HepG2 (cell line): ENCODE data around the gene ITGB1. TPM values are rescaled to one million over a fixed set of nuclear protein-coding genes. Genes with fewer than 3 reads are reported as not detected.

Source experiments
- ARHGAP35 ChIP-seq: sonication (generic); formaldehyde crosslinking; IDR thresholded peaks from 2 replicates; pipeline ENCODE4 v1.9.0; 2022; ENCODE audit warnings: mild to moderate bottlenecking, inconsistent platforms, moderate library complexity, missing genetic modification reagents, borderline replicate concordance
- CCDC6 ChIP-seq: sonication (generic); formaldehyde crosslinking; IDR thresholded peaks from 2 replicates; pipeline ENCODE4 v1.8.1; 2022; ENCODE audit warnings: mild to moderate bottlenecking, missing genetic modification reagents, moderate library complexity
- HIVEP1 ChIP-seq: sonication (generic); formaldehyde crosslinking; IDR thresholded peaks from 2 replicates; pipeline ENCODE4 v1.4.0; 2020; ENCODE audit warnings: mild to moderate bottlenecking, missing genetic modification reagents
- SKI ChIP-seq: fragments of 450-650 bp; IDR thresholded peaks from one replicate; pipeline ENCODE4 v1.6.1; 2018; ENCODE audit warnings: mild to moderate bottlenecking; ENCODE audit not compliant: partially characterized antibody
- SRSF1 ChIP-seq: fragments of 200-400 bp; formaldehyde crosslinking; optimal IDR thresholded peaks from 2 replicates; pipeline ENCODE3; 2017; ENCODE audit warnings: mild to moderate bottlenecking, low read depth, low read length, moderate library complexity
- SYNCRIP ChIP-seq: fragments of 200-400 bp; formaldehyde crosslinking; IDR thresholded peaks from 2 replicates; pipeline ENCODE4 v1.6.1; 2018; ENCODE audit warnings: mild to moderate bottlenecking, low read depth, low read length; ENCODE audit not compliant: insufficient read depth
- TARDBP ChIP-seq: sonication (generic); formaldehyde crosslinking; IDR thresholded peaks from 2 replicates; pipeline ENCODE4 v1.8.0; 2022; ENCODE audit warnings: mild to moderate bottlenecking, missing genetic modification reagents
- TCF7L2 ChIP-seq: IDR thresholded peaks from 2 replicates; pipeline ENCODE4 v1.6.1; 2011; ENCODE audit warnings: mild to moderate bottlenecking, low read depth, low read length, moderate library complexity
- TOE1 ChIP-seq: sonication (generic); formaldehyde crosslinking; IDR thresholded peaks from 2 replicates; pipeline ENCODE4 v1.4.0; 2020; ENCODE audit warnings: mild to moderate bottlenecking, missing genetic modification reagents
- YY1 ChIP-seq: IDR thresholded peaks from 2 replicates; pipeline ENCODE4 v1.6.1; 2011; ENCODE audit warnings: low read length, low read depth, moderate library complexity, mild to moderate bottlenecking; ENCODE audit not compliant: insufficient read depth, insufficient replicate concordance
- ZNF260 ChIP-seq: sonication (generic); formaldehyde crosslinking; IDR thresholded peaks from 2 replicates; pipeline ENCODE4 v1.4.0; 2020; ENCODE audit warnings: missing genetic modification reagents, low read depth, mild to moderate bottlenecking, borderline replicate concordance
- ZNF607 ChIP-seq: sonication (generic); formaldehyde crosslinking; IDR thresholded peaks from 2 replicates; pipeline ENCODE4 v1.5.1; 2020; ENCODE audit warnings: missing genetic modification reagents, mild to moderate bottlenecking, borderline replicate concordance
- ZNF781 ChIP-seq: sonication (generic); formaldehyde crosslinking; IDR thresholded peaks from 2 replicates; pipeline ENCODE4 v1.5.1; 2020; ENCODE audit warnings: borderline replicate concordance, mild to moderate bottlenecking, missing genetic modification reagents; ENCODE audit errors: not compliant biosample characterization
- polyA plus RNA-seq, 8 experiments: library from polyadenylated mRNA; depleted of rRNA in 3 of 8; stranded (reverse) in 7 of 8; unstranded in 1 of 8; fragments of >200 nt; fragmentation: Illumina TruSeq in 4 of 8; extraction: Trizol in 4 of 8; gene quantifications; 2 replicates each; pipeline versions ENCODE4 v1.2.1 to v1.2.3, GENCODE V29; 2011 to 2016; ENCODE audit warnings: low read depth in 4 of 8, missing spikeins in 1 of 8, mixed read lengths in 1 of 8; ENCODE audit not compliant: insufficient read depth in 1 of 8
- total RNA-seq, 5 experiments: library from RNA; depleted of rRNA; stranded (reverse); fragments of >200 nt; fragmentation: Illumina TruSeq; extraction: Trizol; gene quantifications; 2 replicates each; pipeline ENCODE4 v1.2.3, GENCODE V29; 2016; ENCODE audit warnings: low read depth in 1 of 5
- TF ChIP-seq, protein P1 (sequence below): sonication (generic); formaldehyde crosslinking; IDR thresholded peaks from 2 replicates; pipeline ENCODE4 v1.5.1; 2020; ENCODE audit warnings: mild to moderate bottlenecking, moderate library complexity, missing genetic modification reagents
- TF ChIP-seq, protein P2 (sequence below): sonication (generic); formaldehyde crosslinking; IDR thresholded peaks from 2 replicates; pipeline ENCODE4 v1.8.1; 2022; ENCODE audit warnings: low read depth, mild to moderate bottlenecking, missing genetic modification reagents
- TF ChIP-seq, protein P3 (sequence below): sonication (generic); formaldehyde crosslinking; IDR thresholded peaks from 2 replicates; pipeline ENCODE4 v1.4.0; 2020; ENCODE audit warnings: missing genetic modification reagents
- TF ChIP-seq, protein P4 (sequence below): sonication (generic); formaldehyde crosslinking; IDR thresholded peaks from 2 replicates; pipeline ENCODE4; 2020; ENCODE audit warnings: missing genetic modification reagents, mild to moderate bottlenecking, borderline replicate concordance

Gene ITGB1
- total and polyA plus RNA-seq, 2 of the 13 experiments (the other 11 are each of a cell fraction or from before 2014, with no cell fraction given) = 190 to 204 TPM

DNA sequence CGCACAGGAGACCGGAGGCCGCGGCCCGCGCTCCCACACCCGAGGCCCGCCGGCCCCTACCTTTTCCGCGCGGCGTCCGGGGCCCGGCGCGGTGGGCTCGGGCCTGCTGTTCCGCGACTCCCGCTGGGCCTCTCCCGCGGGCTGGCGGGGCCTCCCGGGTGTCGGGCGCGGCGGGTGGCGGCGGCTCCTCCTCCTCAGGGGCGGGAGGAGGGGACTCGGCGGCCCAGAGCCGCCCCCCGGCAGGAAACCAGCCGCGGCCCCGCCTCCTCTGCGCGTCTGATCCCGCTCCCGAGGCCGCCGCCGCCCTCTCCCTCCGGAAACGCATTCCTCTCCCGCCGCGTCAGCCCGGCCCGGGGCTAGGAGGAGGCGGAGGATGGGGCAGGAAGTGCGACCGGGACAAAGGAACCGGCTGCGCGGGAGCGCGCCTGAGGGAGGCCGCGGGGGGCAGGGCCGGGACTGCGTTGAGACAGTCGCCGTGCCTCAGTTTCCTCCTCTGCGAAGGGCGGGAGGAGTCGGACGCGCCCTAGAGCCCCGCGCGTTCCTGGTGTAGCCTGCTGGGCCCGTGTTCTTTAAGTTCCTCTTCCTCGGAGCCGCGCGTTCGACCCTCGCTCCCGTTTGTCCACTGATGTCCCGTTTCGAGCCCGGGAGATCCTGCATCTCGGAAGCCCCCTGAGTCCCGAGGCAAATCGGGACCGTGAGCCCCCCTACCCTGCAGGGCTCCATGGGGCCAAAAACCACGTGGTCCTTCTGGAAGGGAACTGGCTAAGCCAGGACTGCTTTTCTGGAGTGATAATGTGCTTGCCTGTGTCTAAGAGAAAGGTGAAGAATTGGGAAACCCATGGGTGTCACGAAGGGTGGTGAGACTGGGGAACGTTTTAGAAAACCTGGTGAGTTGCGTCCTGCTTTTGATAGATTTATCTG, at the start of gene ITGB1 (continued):
- TF ChIP-seq, protein P1, sequence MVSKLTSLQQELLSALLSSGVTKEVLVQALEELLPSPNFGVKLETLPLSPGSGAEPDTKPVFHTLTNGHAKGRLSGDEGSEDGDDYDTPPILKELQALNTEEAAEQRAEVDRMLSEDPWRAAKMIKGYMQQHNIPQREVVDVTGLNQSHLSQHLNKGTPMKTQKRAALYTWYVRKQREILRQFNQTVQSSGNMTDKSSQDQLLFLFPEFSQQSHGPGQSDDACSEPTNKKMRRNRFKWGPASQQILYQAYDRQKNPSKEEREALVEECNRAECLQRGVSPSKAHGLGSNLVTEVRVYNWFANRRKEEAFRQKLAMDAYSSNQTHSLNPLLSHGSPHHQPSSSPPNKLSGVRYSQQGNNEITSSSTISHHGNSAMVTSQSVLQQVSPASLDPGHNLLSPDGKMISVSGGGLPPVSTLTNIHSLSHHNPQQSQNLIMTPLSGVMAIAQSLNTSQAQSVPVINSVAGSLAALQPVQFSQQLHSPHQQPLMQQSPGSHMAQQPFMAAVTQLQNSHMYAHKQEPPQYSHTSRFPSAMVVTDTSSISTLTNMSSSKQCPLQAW = peak; percentile 88
- TF ChIP-seq ZNF260 (CRISPR knock-in tag) (no peak), ARHGAP35 (CRISPR knock-in tag) (peak; percentile 77; the same call in 1 of the 2 replicates), TOE1 (CRISPR knock-in tag) (no peak), SRSF1 (no peak), YY1 (peak; percentile 67), HIVEP1 (CRISPR knock-in tag) (peak; percentile 84; the same call in 1 of the 2 replicates), SYNCRIP (no peak), CCDC6 (CRISPR knock-in tag) (no peak; the same call in 1 of the 2 replicates), TCF7L2 (no peak), SKI (no peak), ZNF607 (peak; percentile 92), TARDBP (CRISPR knock-in tag) (peak; percentile 68), ZNF781 (CRISPR knock-in tag) (peak; percentile 72)
- TF ChIP-seq, protein P2, sequence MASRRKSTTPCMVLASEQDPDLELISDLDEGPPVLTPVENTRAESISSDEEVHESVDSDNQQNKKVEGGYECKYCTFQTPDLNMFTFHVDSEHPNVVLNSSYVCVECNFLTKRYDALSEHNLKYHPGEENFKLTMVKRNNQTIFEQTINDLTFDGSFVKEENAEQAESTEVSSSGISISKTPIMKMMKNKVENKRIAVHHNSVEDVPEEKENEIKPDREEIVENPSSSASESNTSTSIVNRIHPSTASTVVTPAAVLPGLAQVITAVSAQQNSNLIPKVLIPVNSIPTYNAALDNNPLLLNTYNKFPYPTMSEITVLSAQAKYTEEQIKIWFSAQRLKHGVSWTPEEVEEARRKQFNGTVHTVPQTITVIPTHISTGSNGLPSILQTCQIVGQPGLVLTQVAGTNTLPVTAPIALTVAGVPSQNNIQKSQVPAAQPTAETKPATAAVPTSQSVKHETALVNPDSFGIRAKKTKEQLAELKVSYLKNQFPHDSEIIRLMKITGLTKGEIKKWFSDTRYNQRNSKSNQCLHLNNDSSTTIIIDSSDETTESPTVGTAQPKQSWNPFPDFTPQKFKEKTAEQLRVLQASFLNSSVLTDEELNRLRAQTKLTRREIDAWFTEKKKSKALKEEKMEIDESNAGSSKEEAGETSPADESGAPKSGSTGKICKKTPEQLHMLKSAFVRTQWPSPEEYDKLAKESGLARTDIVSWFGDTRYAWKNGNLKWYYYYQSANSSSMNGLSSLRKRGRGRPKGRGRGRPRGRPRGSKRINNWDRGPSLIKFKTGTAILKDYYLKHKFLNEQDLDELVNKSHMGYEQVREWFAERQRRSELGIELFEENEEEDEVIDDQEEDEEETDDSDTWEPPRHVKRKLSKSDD = peak; percentile 43; the same call in 1 of the 2 replicates
- TF ChIP-seq, protein P3, sequence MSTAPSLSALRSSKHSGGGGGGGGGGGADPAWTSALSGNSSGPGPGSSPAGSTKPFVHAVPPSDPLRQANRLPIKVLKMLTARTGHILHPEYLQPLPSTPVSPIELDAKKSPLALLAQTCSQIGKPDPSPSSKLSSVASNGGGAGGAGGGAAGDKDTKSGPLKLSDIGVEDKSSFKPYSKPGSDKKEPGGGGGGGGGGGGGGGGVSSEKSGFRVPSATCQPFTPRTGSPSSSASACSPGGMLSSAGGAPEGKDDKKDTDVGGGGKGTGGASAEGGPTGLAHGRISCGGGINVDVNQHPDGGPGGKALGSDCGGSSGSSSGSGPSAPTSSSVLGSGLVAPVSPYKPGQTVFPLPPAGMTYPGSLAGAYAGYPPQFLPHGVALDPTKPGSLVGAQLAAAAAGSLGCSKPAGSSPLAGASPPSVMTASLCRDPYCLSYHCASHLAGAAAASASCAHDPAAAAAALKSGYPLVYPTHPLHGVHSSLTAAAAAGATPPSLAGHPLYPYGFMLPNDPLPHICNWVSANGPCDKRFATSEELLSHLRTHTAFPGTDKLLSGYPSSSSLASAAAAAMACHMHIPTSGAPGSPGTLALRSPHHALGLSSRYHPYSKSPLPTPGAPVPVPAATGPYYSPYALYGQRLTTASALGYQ (CRISPR knock-in tag) = peak; percentile 79; the same call in 1 of the 2 replicates
- TF ChIP-seq, protein P4, sequence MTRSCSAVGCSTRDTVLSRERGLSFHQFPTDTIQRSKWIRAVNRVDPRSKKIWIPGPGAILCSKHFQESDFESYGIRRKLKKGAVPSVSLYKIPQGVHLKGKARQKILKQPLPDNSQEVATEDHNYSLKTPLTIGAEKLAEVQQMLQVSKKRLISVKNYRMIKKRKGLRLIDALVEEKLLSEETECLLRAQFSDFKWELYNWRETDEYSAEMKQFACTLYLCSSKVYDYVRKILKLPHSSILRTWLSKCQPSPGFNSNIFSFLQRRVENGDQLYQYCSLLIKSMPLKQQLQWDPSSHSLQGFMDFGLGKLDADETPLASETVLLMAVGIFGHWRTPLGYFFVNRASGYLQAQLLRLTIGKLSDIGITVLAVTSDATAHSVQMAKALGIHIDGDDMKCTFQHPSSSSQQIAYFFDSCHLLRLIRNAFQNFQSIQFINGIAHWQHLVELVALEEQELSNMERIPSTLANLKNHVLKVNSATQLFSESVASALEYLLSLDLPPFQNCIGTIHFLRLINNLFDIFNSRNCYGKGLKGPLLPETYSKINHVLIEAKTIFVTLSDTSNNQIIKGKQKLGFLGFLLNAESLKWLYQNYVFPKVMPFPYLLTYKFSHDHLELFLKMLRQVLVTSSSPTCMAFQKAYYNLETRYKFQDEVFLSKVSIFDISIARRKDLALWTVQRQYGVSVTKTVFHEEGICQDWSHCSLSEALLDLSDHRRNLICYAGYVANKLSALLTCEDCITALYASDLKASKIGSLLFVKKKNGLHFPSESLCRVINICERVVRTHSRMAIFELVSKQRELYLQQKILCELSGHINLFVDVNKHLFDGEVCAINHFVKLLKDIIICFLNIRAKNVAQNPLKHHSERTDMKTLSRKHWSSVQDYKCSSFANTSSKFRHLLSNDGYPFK = peak; percentile 73; the same call in 1 of the 2 replicates
